ENCODE data around the gene B4GALNT4. TPM values are rescaled to one million over a fixed set of nuclear protein-coding genes. Genes with fewer than 3 reads are reported as not detected.
"Not testable (repeated sequence)": the region's sequence is repeated elsewhere in the genome, so short reads cannot be mapped to it uniquely, and the experiment has no call there.

B4GALNT4 gene
- total and polyA plus RNA-seq, 4 donors = 0.15 to 0.42 (median 0.42) TPM; not detected in 1

GRCh38 chr11:409600-410483 lies 40.5 kb downstream of the B4GALNT4 start:
- H3K4me3 ChIP-seq (ENCODE audit: low read depth in 1 of 3, low read length in 3 of 3) = peak overlapping the region in 2 of 3 donors; percentile 13 to 18
- peak overlapping the region; percentile 2 to 68 for H3K27ac ChIP-seq (ENCODE audit: low read depth in 1 of 2, low read length in 2 of 2)
- H3K4me1 ChIP-seq (ENCODE audit: control insufficient read depth in 4 of 4, insufficient read depth in 4 of 4, low read length in 3 of 4) = peaks cover 34 to 69% (median 44%) of the 10 kb centered on the region in 4 donors
- peak; percentile 61 for DNase-seq (ENCODE audit: low spot score)
- no peak overlapping the region for H3K9ac ChIP-seq (ENCODE audit: low read depth in 1 of 2, low read length in 2 of 2)
- H3K9me3 ChIP-seq (ENCODE audit: control insufficient read depth in 4 of 4, low read length in 3 of 4) = no peaks in the 10 kb centered on the region
- H3K27me3 ChIP-seq (ENCODE audit: control insufficient read depth in 4 of 4, insufficient read depth in 4 of 4, low read length in 3 of 4) = no peaks in the 10 kb centered on the region
- peak; percentile 86 to 92 for TF ChIP-seq RXRA (IDR thresholded peaks at IDR 0.05)
- TF ChIP-seq, protein P1, sequence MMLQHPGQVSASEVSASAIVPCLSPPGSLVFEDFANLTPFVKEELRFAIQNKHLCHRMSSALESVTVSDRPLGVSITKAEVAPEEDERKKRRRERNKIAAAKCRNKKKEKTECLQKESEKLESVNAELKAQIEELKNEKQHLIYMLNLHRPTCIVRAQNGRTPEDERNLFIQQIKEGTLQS (IDR thresholded peaks at IDR 0.05) = no peak
- peak; percentile 84 for TF ChIP-seq HNF4G (IDR thresholded peaks at IDR 0.05)
- TF ChIP-seq, protein P2, sequence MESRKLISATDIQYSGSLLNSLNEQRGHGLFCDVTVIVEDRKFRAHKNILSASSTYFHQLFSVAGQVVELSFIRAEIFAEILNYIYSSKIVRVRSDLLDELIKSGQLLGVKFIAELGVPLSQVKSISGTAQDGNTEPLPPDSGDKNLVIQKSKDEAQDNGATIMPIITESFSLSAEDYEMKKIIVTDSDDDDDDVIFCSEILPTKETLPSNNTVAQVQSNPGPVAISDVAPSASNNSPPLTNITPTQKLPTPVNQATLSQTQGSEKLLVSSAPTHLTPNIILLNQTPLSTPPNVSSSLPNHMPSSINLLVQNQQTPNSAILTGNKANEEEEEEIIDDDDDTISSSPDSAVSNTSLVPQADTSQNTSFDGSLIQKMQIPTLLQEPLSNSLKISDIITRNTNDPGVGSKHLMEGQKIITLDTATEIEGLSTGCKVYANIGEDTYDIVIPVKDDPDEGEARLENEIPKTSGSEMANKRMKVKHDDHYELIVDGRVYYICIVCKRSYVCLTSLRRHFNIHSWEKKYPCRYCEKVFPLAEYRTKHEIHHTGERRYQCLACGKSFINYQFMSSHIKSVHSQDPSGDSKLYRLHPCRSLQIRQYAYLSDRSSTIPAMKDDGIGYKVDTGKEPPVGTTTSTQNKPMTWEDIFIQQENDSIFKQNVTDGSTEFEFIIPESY (IDR thresholded peaks at IDR 0.05) = no peak
- peak in 1 of 2 donors; percentile 67 for TF ChIP-seq RAD21 (IDR thresholded peaks at IDR 0.05)
- TF ChIP-seq, protein P3, sequence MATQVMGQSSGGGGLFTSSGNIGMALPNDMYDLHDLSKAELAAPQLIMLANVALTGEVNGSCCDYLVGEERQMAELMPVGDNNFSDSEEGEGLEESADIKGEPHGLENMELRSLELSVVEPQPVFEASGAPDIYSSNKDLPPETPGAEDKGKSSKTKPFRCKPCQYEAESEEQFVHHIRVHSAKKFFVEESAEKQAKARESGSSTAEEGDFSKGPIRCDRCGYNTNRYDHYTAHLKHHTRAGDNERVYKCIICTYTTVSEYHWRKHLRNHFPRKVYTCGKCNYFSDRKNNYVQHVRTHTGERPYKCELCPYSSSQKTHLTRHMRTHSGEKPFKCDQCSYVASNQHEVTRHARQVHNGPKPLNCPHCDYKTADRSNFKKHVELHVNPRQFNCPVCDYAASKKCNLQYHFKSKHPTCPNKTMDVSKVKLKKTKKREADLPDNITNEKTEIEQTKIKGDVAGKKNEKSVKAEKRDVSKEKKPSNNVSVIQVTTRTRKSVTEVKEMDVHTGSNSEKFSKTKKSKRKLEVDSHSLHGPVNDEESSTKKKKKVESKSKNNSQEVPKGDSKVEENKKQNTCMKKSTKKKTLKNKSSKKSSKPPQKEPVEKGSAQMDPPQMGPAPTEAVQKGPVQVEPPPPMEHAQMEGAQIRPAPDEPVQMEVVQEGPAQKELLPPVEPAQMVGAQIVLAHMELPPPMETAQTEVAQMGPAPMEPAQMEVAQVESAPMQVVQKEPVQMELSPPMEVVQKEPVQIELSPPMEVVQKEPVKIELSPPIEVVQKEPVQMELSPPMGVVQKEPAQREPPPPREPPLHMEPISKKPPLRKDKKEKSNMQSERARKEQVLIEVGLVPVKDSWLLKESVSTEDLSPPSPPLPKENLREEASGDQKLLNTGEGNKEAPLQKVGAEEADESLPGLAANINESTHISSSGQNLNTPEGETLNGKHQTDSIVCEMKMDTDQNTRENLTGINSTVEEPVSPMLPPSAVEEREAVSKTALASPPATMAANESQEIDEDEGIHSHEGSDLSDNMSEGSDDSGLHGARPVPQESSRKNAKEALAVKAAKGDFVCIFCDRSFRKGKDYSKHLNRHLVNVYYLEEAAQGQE (IDR thresholded peaks at IDR 0.05) = peak; percentile 64
- no peak for TF ChIP-seq FOXA2 (IDR thresholded peaks at IDR 0.05)
- no peak for TF ChIP-seq JUND (IDR thresholded peaks at IDR 0.05)
- peak; percentile 46 for TF ChIP-seq NR2F2 (IDR thresholded peaks at IDR 0.05)
- TF ChIP-seq, protein P4, sequence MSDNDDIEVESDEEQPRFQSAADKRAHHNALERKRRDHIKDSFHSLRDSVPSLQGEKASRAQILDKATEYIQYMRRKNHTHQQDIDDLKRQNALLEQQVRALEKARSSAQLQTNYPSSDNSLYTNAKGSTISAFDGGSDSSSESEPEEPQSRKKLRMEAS (IDR thresholded peaks at IDR 0.05) = no peak
- TF ChIP-seq GABPA (IDR thresholded peaks at IDR 0.05 in 1 of 2, conservative IDR thresholded peaks at IDR 0.05 in 1 of 2) = peak in 1 of 2 donors; percentile 69
- no peak for TF ChIP-seq EGR1 (IDR thresholded peaks at IDR 0.05; ENCODE audit: low read depth in 2 of 2)
- TF ChIP-seq FOXA1 (IDR thresholded peaks at IDR 0.05) = no peak
- TF ChIP-seq CTCF (IDR thresholded peaks at IDR 0.05; ENCODE audit: low read depth, low read length, missing input control) = no peak
- TF ChIP-seq YY1 (IDR thresholded peaks at IDR 0.05) = peak; percentile 88
- no peak for TF ChIP-seq TAF1 (conservative IDR thresholded peaks at IDR 0.05)
- TF ChIP-seq SP1 (IDR thresholded peaks at IDR 0.05) = peak; percentile 93
- peak; percentile 81 to 84 for TF ChIP-seq HNF4A (conservative IDR thresholded peaks at IDR 0.05)
- H3K36me3 ChIP-seq (ENCODE audit: control insufficient read depth in 4 of 4, insufficient read depth in 3 of 4, low read depth in 1 of 4, low read length in 3 of 4) = no peaks in the 10 kb centered on the region
- 35% methylated on average over 18 of the region's 18 CpGs for WGBS

DNA sequence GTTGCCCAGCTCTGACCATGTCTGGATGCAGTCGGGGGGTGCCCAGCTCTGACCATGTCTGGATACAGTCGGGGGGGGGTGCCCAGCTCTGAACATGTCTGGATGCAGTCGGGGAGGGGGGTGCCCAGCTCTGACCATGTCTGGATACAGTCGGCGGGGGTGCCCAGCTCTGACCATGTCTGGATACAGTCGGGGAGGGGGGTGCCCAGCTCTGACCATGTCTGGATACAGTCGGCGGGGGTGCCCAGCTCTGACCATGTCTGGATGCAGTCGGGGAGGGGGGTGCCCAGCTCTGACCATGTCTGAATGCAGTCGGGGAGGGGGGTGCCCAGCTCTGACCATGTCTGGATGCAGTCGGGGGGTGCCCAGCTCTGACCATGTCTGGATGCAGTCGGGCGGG lies 41.4 kb downstream of the B4GALNT4 start:
- DNase-seq (ENCODE audit: low spot score); H3K9ac ChIP-seq (ENCODE audit: low read depth in 1 of 2, low read length in 2 of 2); H3K27ac ChIP-seq (ENCODE audit: low read depth in 1 of 2, low read length in 2 of 2); H3K4me3 ChIP-seq (ENCODE audit: low read depth in 1 of 3, low read length in 3 of 3); H3K27me3 ChIP-seq (ENCODE audit: control insufficient read depth in 4 of 4, insufficient read depth in 4 of 4, low read length in 3 of 4); H3K9me3 ChIP-seq (ENCODE audit: control insufficient read depth in 4 of 4, low read length in 3 of 4); H3K36me3 ChIP-seq (ENCODE audit: control insufficient read depth in 4 of 4, insufficient read depth in 3 of 4, low read depth in 1 of 4, low read length in 3 of 4): not testable (repeated sequence)
- H3K4me1 ChIP-seq (ENCODE audit: control insufficient read depth in 4 of 4, insufficient read depth in 4 of 4, low read length in 3 of 4) = peaks cover 30 to 69% (median 45%) of the 10 kb centered on the region in 4 donors
- WGBS = 87% methylated on average over 13 of the region's 13 CpGs

GRCh38 chr11:411520-411919 lies 42.2 kb downstream of the B4GALNT4 start:
- DNase-seq (ENCODE audit: low spot score); H3K36me3 ChIP-seq (ENCODE audit: control insufficient read depth in 4 of 4, insufficient read depth in 3 of 4, low read depth in 1 of 4, low read length in 3 of 4): not testable (repeated sequence)
- WGBS = 82% methylated on average over 9 of the region's 11 CpGs

More at GRCh38 chr11:411520-411919, 42.2 kb downstream of the B4GALNT4 start:
- H3K9ac ChIP-seq (ENCODE audit: low read depth in 1 of 2, low read length in 2 of 2); H3K27me3 ChIP-seq (ENCODE audit: control insufficient read depth in 4 of 4, insufficient read depth in 4 of 4, low read length in 3 of 4); H3K27ac ChIP-seq (ENCODE audit: low read depth in 1 of 2, low read length in 2 of 2); H3K4me3 ChIP-seq (ENCODE audit: low read depth in 1 of 3, low read length in 3 of 3); H3K9me3 ChIP-seq (ENCODE audit: control insufficient read depth in 4 of 4, low read length in 3 of 4): not testable (repeated sequence)
- H3K4me1 ChIP-seq (ENCODE audit: control insufficient read depth in 4 of 4, insufficient read depth in 4 of 4, low read length in 3 of 4) = peaks cover 31 to 69% (median 43%) of the 10 kb centered on the region in 4 donors
